OCI-LY7 (cell line): Measurements from ENCODE around the gene KIF27.

Experiments used
- CTCF ChIP-seq: fragments of 200-600 bp; sonication (generic); conservative IDR thresholded peaks from 2 replicates; pipeline ENCODE4 v1.5.1; 2014; ENCODE audit warnings: mild to moderate bottlenecking, antibody characterized with exemption, low read length, moderate library complexity, mixed read lengths
- EZH2phosphoT487 ChIP-seq: fragments of 200-600 bp; sonication (generic); IDR thresholded peaks from 2 replicates; pipeline ENCODE4 v1.6.1; 2018; ENCODE audit warnings: low read depth, borderline replicate concordance, mild to moderate bottlenecking, mixed run types, antibody characterized with exemption, low read length, moderate library complexity, mixed read lengths

- no peak for TF ChIP-seq CTCF
- TF ChIP-seq EZH2phosphoT487, result no peak
These were observed 14.2 kb upstream of the KIF27 start for GRCh38 chr9:83935276-83935935.
